ENCODE measurements around the gene BMPER. TPM values are rescaled to one million over a fixed set of nuclear protein-coding genes. Genes with fewer than 3 reads are reported as not detected.

The BMPER gene
- total RNA-seq, 1 donor from 2014 or later, result 0.56 TPM

- Mint-ChIP-seq H3K27me3 (ENCODE audit: unreplicated experiment) (no peaks in the 10 kb centered on the region), H3K36me3 (ENCODE audit: unreplicated experiment) (no peaks in the 10 kb centered on the region), H3K9me3 (ENCODE audit: unreplicated experiment) (no peaks in the 10 kb centered on the region), H3K4me3 (ENCODE audit: unreplicated experiment) (no peak overlapping the region), H3K27ac (ENCODE audit: unreplicated experiment) (no peak overlapping the region), H3K4me1 (ENCODE audit: unreplicated experiment) (peaks cover 11% of the 10 kb centered on the region)
- DNase-seq (ENCODE audit: extremely low spot score, unreplicated experiment), result no peak
- TF ChIP-seq CTCF (IDR thresholded peaks at IDR 0.05), result no peak
Measured at GRCh38 chr7:33937871-33938270, 32.5 kb downstream of the BMPER start.

- TF ChIP-seq CTCF (IDR thresholded peaks at IDR 0.05), result no peak
- no peak overlapping the region for H3K4me3 Mint-ChIP-seq (ENCODE audit: unreplicated experiment)
- no peaks in the 10 kb centered on the region for H3K27me3 Mint-ChIP-seq (ENCODE audit: unreplicated experiment)
- DNase-seq (ENCODE audit: extremely low spot score, unreplicated experiment), result no peak
- H3K4me1 Mint-ChIP-seq (ENCODE audit: unreplicated experiment), result no peaks in the 10 kb centered on the region
- H3K27ac Mint-ChIP-seq (ENCODE audit: unreplicated experiment), result no peak overlapping the region
- H3K36me3 Mint-ChIP-seq (ENCODE audit: unreplicated experiment), result no peaks in the 10 kb centered on the region
- H3K9me3 Mint-ChIP-seq (ENCODE audit: unreplicated experiment), result no peaks in the 10 kb centered on the region
Measured at GRCh38 chr7:33939121-33939520, 33.8 kb downstream of the BMPER start.

- Mint-ChIP-seq H3K4me1 (ENCODE audit: unreplicated experiment) (no peaks in the 10 kb centered on the region), H3K9me3 (ENCODE audit: unreplicated experiment) (no peaks in the 10 kb centered on the region), H3K27ac (ENCODE audit: unreplicated experiment) (no peak overlapping the region), H3K4me3 (ENCODE audit: unreplicated experiment) (no peak overlapping the region), H3K36me3 (ENCODE audit: unreplicated experiment) (no peaks in the 10 kb centered on the region), H3K27me3 (ENCODE audit: unreplicated experiment) (no peaks in the 10 kb centered on the region)
- DNase-seq (ENCODE audit: extremely low spot score, unreplicated experiment), result no peak
- no peak for TF ChIP-seq CTCF (IDR thresholded peaks at IDR 0.05)
Measured at GRCh38 chr7:33940503-33940902, 35.2 kb downstream of the BMPER start.

- Mint-ChIP-seq H3K27ac (ENCODE audit: unreplicated experiment) (no peak overlapping the region), H3K4me1 (ENCODE audit: unreplicated experiment) (no peaks in the 10 kb centered on the region), H3K4me3 (ENCODE audit: unreplicated experiment) (no peak overlapping the region), H3K36me3 (ENCODE audit: unreplicated experiment) (no peaks in the 10 kb centered on the region), H3K9me3 (ENCODE audit: unreplicated experiment) (no peaks in the 10 kb centered on the region), H3K27me3 (ENCODE audit: unreplicated experiment) (no peaks in the 10 kb centered on the region)
- no peak for DNase-seq (ENCODE audit: extremely low spot score, unreplicated experiment)
- TF ChIP-seq CTCF (IDR thresholded peaks at IDR 0.05), result no peak
Measured at GRCh38 chr7:33941418-33941817, 36.1 kb downstream of the BMPER start.

GRCh38 chr7:33946094-33946699 lies 40.9 kb downstream of the BMPER start:
- H3K27me3 Mint-ChIP-seq (ENCODE audit: unreplicated experiment), result no peaks in the 10 kb centered on the region
- DNase-seq (ENCODE audit: extremely low spot score, unreplicated experiment), result no peak
- no peaks in the 10 kb centered on the region for H3K9me3 Mint-ChIP-seq (ENCODE audit: unreplicated experiment)
- TF ChIP-seq CTCF (IDR thresholded peaks at IDR 0.05), result no peak
- H3K27ac Mint-ChIP-seq (ENCODE audit: unreplicated experiment), result no peak overlapping the region
- H3K4me3 Mint-ChIP-seq (ENCODE audit: unreplicated experiment), result no peak overlapping the region
- H3K36me3 Mint-ChIP-seq (ENCODE audit: unreplicated experiment), result no peaks in the 10 kb centered on the region
- H3K4me1 Mint-ChIP-seq (ENCODE audit: unreplicated experiment), result no peaks in the 10 kb centered on the region
